Activated CD4-positive, alpha-beta T cell treated with anti-CD3 and anti-CD28 coated beads, Interleukin-2, amount 50 U/mL, for 48 hours (primary cell): ENCODE measurements around the gene UTP20.
A peak's percentile ranks its signal among the peaks of the same experiment; 100 is the strongest.

Experiments used
- DNase-seq, 2 experiments: peaks; one replicate each; pipeline ENCODE4 v3.0.0-alpha.2; 2020

UTP20 gene

DNA sequence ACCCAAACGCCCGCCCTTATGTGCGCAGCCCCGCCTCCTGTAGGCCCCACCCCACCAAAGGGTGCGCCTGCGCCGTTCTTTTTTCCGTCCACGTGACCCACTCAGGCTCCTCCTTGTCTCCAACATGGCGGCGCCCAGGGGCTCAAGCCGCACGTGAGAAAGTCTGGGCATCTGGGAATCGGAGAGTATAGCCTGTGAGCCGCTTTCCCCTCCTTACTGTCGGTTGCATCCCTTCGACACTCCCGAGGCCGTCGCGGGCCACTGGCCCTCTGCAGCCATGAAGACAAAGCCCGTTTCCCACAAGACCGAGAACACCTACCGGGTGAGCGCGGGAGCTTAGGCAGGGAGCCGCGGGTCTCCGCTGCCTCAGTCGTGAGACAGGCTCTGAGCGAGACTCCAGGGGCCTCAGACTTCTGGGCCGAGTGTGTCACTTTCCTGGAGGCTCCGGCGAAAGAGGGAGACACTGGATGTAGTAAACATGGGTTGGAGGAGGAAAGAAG, at the start of gene UTP20:
Gene UTP20 (plus strand): TSS at position 100 of the 500 bp plus-strand sequence. CDS start 178 bp downstream, at position 278.
- peak; percentile 92 to 94 for DNase-seq

DNA sequence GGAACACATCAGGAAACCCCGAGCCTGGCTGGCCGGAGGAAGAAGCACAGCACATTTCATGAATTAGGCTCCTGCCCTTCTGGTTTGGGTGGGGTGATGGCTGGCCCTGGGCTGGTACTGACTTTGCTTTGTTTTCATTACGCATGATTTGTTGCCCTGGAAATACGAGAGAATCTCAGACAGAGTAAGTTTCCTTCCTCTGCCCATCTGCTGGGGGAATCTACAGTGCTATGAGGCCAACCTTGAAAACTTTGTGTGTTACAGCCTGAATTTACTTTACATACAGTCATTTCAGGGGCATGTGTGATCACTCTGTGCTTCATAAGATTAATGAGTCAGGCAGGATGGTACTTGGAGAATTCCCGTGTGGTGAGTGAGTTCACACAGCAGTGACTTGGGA, 49.4 kb upstream of the UTP20 start:
- DNase-seq: no peak

DNA sequence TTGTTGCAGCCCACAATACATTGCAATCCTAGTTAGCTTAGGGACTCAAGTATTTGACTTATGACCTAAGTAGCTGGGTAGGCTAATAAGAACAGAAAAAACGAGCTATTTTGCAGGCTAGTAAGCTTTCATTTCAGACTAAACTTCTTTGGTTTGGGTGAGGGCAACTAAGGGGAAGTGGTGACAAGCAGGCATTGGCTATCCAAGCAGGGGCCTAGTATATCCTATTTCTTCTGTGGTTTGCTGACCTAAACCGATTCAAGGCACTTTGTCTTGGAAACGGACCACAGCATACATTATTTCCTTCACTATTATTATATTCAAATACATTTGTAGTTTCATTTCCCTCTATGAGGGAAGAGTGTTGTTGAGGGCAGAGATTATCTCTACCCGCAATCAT, 48.3 kb upstream of the UTP20 start:
- no peak for DNase-seq

GRCh38 chr12:101235686-101236085, 44.2 kb upstream of the UTP20 start:
- DNase-seq: no peak

DNA sequence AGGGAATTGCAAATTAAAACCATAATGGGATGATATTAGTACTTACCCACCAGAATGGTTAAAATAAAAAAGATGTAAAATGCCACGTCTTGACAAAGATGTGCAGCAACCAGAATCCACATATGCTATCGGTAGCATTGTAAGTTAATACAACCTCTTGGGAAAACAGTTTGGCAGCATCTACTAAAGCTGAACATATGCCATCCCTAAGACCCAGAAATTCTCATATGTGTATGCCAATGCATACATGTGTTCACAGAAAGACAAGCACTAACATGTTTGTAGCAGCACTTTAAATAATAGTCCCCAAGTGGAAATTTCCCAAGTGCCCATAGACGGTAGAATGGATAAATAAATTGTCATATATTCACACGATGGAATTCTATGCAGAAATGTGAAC, 41.6 kb upstream of the UTP20 start:
- DNase-seq: no peak

DNA sequence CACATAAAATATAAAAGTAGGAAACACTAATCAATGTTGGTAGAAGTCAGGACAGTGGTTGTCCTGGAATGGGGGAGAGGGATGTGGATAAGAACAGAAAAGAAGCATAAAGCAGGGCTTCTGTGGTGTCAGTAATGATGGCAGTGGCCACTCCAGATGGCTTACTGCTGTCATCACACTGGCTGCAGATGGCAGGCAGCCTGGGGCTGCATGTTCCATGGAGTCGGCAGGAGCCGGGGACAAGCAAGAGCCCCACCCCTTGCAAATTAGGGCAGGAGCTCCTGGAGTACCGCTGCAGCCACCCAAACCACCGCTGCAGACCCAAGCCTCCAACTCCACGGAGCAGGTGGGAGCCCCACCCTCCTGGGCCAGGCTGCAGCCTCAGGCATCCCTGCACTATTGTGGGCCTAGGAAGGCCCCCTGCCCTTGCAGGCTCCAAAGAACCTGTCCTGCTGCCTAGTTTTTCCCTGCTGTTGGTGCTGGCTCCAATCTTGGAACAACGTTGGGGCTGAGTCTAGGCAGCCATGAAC, 41.0 kb upstream of the UTP20 start:
- no peak for DNase-seq

DNA sequence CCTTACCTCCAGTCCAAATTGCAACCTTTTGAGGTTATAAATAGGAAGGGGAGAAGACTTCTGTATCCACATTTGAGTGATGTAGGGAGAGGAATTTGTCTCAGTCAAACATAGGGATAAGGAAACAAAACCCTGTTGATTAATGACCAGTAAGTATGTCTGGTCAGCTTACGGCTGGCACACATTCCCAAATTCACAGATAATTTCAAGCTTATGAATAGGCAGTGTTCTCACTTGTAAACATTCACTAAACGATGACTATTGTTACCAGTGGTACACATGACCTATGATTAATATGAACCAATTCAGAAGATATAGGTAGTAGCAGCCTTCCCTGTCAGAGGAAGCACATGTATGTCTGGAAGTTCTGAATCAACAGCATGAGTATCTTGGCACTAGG, 36.8 kb upstream of the UTP20 start:
- no peak for DNase-seq

DNA sequence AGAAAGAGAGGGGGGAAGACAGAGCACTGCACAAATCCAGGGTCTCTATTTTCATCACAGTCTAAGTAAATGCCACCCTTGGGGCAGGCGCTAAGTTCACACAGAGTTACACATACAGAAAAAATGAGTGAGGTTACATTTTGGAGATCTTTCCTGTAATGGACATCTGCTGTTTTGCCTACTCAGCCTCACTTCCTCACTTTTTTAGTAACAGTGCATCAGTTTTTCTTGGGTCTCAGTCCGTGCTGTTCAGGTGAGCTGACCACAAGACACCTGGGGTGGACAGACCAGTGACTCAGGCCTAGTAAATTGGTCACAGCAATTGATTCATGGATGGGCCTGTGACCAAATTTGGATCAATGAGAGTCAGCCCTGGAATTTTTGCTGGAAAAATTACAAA, 36.3 kb upstream of the UTP20 start:
- no peak for DNase-seq

DNA sequence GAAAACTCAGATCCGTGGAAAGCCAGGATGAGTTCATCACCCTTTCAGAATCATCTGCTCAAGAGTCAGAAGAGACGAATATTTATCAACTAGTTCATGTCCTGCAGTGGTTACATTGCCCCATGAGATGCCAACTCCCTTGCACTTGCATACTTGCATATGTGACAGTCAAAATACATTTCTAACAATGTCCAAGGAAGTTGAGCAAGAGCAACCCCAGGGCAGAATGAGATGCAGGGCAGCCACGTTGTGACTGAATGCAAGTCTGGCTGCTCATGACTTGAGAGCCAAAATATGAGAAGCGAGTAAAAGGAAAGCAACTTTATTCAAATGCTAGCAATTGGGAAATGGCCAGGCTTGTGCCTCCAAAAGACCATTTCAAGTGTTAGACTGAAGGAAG, 23.6 kb upstream of the UTP20 start:
- no peak for DNase-seq

- DNase-seq: no peak
Observed at GRCh38 chr12:101257357-101257756, 22.5 kb upstream of the UTP20 start.

DNA sequence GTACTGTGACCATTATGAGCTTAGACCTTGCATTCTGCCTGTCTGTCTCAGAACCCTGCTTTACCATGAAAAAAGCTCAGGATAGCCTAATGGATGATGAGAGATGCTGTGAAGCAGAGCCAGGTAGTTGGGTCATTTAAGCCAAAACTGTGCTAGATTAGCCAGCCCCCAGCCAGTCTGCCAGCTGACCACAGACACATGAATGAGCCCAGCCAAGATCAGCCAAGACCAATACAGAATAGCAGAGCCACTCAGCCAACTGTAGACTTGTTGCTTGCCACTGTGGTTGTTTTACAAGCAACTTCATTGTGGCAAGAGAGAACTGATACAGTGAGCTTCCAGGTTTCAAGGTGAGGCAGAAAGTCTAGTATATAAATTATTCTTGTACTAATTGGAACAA, 12.8 kb upstream of the UTP20 start:
- DNase-seq: no peak

- DNase-seq: no peak
Observed at GRCh38 chr12:101276433-101276832, 3.5 kb upstream of the UTP20 start.

DNA sequence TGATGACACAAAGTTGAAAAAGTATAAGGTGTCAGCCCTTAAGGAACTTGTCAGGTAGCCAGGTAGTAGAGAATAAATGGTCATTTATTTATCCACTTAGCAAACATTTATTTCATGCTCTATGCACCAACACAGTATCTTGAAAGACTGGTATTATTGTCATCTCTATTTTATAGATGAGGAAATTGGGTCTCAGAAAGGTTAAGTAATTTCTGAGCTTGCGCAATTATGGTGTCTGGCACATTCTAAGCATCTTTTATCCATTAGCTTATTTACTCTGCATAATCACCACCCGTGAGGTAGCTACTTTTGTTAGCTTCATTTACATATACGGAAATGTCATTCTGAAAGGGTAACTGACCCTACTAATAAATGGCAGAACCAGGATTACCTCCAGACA, 2.5 kb upstream of the UTP20 start:
- no peak for DNase-seq

DNA sequence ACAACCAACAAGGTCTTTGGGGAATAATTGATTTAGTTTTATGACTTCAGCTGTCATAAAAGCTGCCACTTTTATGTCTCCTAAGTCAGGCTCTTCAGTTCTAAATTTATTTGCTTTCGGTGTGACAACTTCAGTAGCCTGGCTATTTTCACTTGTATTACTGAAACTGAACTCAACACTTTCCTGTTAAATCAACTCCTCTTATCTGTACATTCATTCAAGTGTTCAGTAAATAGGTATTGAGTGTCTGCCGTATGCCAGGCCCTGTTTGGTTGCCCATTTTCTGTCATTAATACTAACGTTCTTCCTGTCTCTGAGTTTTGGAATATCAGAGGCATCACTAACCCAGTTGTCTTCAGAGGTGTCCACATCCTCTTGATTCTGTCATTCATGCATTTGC, 7.5 kb downstream of the UTP20 start:
- no peak for DNase-seq

DNA sequence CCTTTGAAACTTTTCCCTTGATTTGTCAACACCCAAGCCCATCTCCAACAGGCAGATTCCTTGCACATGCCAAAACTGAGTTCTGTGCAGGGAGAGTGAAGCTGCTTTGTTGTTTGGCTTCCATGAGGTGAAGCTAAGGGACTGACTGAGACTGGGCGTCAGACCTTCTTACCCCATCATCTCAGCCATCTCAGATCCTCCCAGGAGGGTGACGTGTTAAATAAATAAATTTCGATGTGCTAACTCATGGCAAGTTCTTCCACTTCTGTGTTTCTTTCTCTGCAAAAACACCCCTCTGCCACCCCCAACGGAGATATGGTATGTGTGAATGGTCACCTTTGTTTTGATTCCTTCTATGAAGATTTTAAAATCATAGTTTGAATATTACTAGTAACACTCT, 17.8 kb downstream of the UTP20 start:
- DNase-seq: no peak

- no peak for DNase-seq
Observed at GRCh38 chr12:101298426-101298825, 18.5 kb downstream of the UTP20 start.

- DNase-seq: no peak
Observed at GRCh38 chr12:101299346-101299745, 19.4 kb downstream of the UTP20 start.

GRCh38 chr12:101299931-101300330, 20.0 kb downstream of the UTP20 start:
- DNase-seq: no peak

- DNase-seq: no peak
Observed at GRCh38 chr12:101302741-101303140, 22.8 kb downstream of the UTP20 start.

DNA sequence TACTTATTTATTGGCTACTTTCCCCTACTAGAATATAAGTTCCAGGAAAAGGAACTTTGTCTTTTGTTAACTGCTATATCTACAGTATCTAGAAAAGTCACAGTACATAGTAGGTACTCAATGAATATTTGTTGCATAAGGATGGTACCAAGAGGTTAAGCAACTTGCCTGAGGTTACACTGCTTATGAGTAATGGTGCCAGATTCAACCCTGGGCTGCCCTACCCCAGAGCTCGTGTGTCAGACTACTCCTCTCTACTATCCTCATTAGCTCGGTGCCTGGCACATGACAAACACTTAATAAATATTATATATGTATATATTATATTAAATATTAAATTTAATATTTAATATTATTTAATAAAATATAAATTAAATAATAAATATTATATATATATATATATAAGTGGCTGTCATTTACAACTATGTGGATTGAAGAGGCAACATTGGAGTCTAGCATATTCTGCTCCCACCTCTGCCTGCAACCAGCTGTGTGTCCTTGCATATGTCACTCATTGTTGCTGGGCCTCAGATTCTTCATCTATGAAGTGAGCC, 25.4 kb downstream of the UTP20 start:
- no peak for DNase-seq

DNA sequence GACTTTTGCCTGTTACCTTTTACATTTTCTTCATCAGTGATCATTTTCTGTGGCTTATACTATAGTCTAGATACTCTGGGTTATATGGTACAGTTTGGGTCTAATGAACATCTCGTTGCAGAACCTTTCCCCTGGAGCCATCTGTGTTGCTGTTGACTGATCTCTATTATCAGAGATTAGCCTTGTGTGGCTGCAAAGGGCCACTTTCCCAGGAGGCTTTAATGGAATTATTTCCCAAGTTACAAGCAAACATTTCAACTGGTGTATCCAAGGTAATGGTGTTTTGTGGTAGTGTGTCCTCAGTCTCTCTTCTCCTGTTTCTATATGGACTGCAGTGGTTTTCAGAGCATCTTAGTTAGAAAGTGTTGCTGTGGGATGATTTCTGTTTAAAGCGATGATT, 25.9 kb downstream of the UTP20 start:
- DNase-seq: no peak

GRCh38 chr12:101322480-101322879, 42.6 kb downstream of the UTP20 start:
- DNase-seq: no peak

DNA sequence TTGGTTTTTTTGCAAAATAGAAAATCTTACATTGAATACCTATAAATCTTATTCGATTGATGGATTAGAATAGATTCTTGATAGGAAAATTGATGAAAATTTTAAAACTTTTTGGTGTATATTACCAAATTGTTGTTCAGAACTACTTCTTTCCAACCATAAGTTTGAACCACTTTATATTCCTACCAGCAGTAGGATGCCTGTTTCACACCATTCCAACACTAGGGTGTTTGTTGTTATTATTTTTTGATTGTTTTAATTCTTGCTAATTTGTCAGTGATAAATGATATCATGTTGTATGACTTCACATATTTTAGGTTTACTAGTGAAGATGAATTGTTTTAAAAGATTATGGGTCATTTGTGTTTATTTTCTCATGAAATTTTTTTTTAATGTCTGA, 43.4 kb downstream of the UTP20 start:
- no peak for DNase-seq

GRCh38 chr12:101325590-101325989, 45.7 kb downstream of the UTP20 start:
- no peak for DNase-seq

GRCh38 chr12:101327051-101327450, 47.1 kb downstream of the UTP20 start:
- DNase-seq: no peak
